Mucosa of gallbladder (tissue), 1 donor: ENCODE results near the gene SULT1E1. TPM values are rescaled to one million over a fixed set of nuclear protein-coding genes. Genes with fewer than 3 reads are reported as not detected.
A peak's percentile ranks its signal among the peaks of the same experiment; 100 is the strongest.
"Not testable (repeated sequence)": the region's sequence is repeated elsewhere in the genome, so short reads cannot be mapped to it uniquely, and the experiment has no call there.

Source experiments
- DNase-seq: peaks from one replicate; pipeline ENCODE4 v3.0.0-alpha.2; 2020; ENCODE audit warnings: low spot score
- total RNA-seq: library from RNA; stranded (reverse); gene quantifications from one replicate; pipeline ENCODE4 v1.2.1, GENCODE V29; 2021
- donor health status: DM: no; HTN: no; CAD: no.

The SULT1E1 gene
- total RNA-seq, 1 donor from 2014 or later, result 0.29 TPM

GRCh38 chr4:69843301-69843700 lies 16.6 kb downstream of the SULT1E1 start:
- DNase-seq, result no peak

GRCh38 chr4:69838977-69839376 lies 21.0 kb downstream of the SULT1E1 start:
- no peak for DNase-seq

- DNase-seq, result no peak
Measured at GRCh38 chr4:69836287-69836686, 23.7 kb downstream of the SULT1E1 start.

- no peak for DNase-seq
Measured at GRCh38 chr4:69835766-69836165, 24.2 kb downstream of the SULT1E1 start.

- DNase-seq, result no peak
Measured at GRCh38 chr4:69833251-69833650, 26.7 kb downstream of the SULT1E1 start.

- peak; percentile 61 for DNase-seq
Measured at GRCh38 chr4:69832326-69833030, 27.5 kb downstream of the SULT1E1 start.

- no peak for DNase-seq
Measured at GRCh38 chr4:69831646-69832325, 28.2 kb downstream of the SULT1E1 start.

GRCh38 chr4:69831270-69831627 lies 28.7 kb downstream of the SULT1E1 start:
- no peak for DNase-seq

- peak; percentile 64 for DNase-seq
Measured at GRCh38 chr4:69830560-69831269, 29.2 kb downstream of the SULT1E1 start.

GRCh38 chr4:69830192-69830559 lies 29.8 kb downstream of the SULT1E1 start:
- DNase-seq, result no peak

GRCh38 chr4:69829678-69830077 lies 30.3 kb downstream of the SULT1E1 start:
- DNase-seq, result no peak

GRCh38 chr4:69828828-69829227 lies 31.1 kb downstream of the SULT1E1 start:
- DNase-seq, result no peak

GRCh38 chr4:69825056-69825455 lies 34.9 kb downstream of the SULT1E1 start:
- not testable (repeated sequence) for DNase-seq

GRCh38 chr4:69823481-69824186 lies 36.3 kb downstream of the SULT1E1 start:
- DNase-seq, result peak; percentile 61

- DNase-seq, result no peak
Measured at GRCh38 chr4:69823048-69823447, 36.9 kb downstream of the SULT1E1 start.

- no peak for DNase-seq
Measured at GRCh38 chr4:69822198-69822597, 37.7 kb downstream of the SULT1E1 start.

- no peak for DNase-seq
Measured at GRCh38 chr4:69818060-69818639, 41.8 kb downstream of the SULT1E1 start.

GRCh38 chr4:69816236-69816635 lies 43.7 kb downstream of the SULT1E1 start:
- no peak for DNase-seq

- no peak for DNase-seq
Measured at GRCh38 chr4:69813628-69814027, 46.3 kb downstream of the SULT1E1 start.

- no peak for DNase-seq
Measured at GRCh38 chr4:69811166-69811565, 48.8 kb downstream of the SULT1E1 start.

GRCh38 chr4:69800599-69800998 lies 59.3 kb downstream of the SULT1E1 start:
- DNase-seq, result no peak

- no peak for DNase-seq
Measured at GRCh38 chr4:69799337-69799736, 60.6 kb downstream of the SULT1E1 start.
